ENCODE data around the gene PITPNM3.

GRCh38 chr17:6591599-6592158, 35.3 kb upstream of the PITPNM3 start:
- TF ChIP-seq EZH2 (IDR thresholded peaks at IDR 0.05; ENCODE audit: borderline replicate concordance) (no peak), CTCF (IDR thresholded peaks at IDR 0.05; ENCODE audit: poor library complexity) (no peak)

Measured in hepatocyte (in vitro differentiated cells).